ENCODE results near the gene GTPBP8.
"Not testable (repeated sequence)": the region's sequence is repeated elsewhere in the genome, so short reads cannot be mapped to it uniquely, and the experiment has no call there.

Gene GTPBP8

GRCh38 chr3:112987710-112988334, 3.0 kb upstream of the GTPBP8 start:
- in situ Hi-C loops (cut with HindIII; ENCODE audit: low sequenced_read_pairs) = loop anchor here (25.0 kb wide), 1 partner anchor 351 kb away; the partner anchor contains the start of gene CCDC80

- in situ Hi-C loops (cut with HindIII; ENCODE audit: low sequenced_read_pairs) = loop anchor here (25.0 kb wide), 1 partner anchor 358 kb away; the partner anchor contains the start of gene CCDC80
Observed at GRCh38 chr3:112995800-112996199, 5.0 kb downstream of the GTPBP8 start.

DNA sequence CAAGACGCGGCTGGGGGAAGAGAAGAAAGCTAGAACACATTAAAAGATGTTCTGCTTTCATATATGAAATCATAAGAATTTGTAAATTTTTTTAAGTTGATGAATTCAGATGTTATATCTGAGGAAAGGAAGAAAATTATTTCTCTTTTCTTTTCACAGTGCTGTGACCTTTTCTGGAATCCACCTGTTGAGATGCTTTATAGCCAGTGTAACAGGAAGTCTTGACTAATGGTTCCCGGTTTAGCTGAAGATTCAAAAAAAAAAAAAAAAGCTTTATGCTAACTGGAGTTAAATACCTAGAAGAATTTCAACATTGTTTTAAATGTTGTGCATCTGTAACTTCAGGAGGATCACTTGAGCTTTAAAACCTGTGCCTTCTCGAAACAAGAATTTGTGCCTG, 9.9 kb downstream of the GTPBP8 start:
- in situ Hi-C loops (cut with HindIII; ENCODE audit: low sequenced_read_pairs) = no loop called here

- in situ Hi-C loops (cut with HindIII; ENCODE audit: low sequenced_read_pairs) = no loop called here
Observed at GRCh38 chr3:113002037-113002436, 11.3 kb downstream of the GTPBP8 start.

DNA sequence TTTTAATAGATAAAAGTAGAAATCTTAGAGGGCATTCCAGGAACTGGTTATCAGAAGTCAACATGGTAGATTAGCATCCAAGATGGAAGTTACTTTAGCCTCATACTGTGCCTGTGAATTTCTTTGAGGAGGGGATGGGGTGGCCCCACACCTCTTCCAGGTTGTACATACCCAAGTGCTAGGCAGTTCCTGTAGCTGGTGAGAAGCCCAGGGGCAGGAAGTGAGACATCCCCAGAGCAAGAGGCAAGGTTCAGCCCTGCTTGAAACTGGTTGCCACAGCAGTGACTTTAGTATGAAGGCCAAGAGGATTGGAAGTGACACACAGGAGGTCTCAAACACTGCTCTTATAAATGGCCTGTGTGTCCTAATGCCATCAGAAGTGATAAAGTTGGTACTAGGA, 11.9 kb downstream of the GTPBP8 start:
- in situ Hi-C loops (cut with HindIII; ENCODE audit: low sequenced_read_pairs) = no loop called here

DNA sequence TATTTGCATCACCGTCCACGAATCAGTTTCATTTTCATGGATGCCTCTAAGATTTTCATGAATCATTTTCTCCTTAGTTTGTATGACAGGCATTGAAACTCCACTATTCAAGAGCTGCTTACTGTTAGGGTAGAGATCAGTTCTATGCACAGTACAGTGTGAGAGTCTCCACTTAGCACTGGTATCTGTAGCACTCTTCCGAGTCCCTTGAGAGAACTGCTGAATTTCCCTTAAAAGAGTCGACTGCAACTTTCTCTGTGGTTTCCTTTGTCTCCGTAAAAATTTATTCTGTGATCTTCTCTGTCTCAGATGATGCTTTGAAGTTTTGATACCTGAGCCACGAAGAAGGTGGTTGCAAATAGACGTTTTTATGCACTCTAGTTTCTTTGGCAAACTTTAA, 14.8 kb downstream of the GTPBP8 start:
- in situ Hi-C loops (cut with HindIII; ENCODE audit: low sequenced_read_pairs) = no loop called here

- in situ Hi-C loops (cut with HindIII; ENCODE audit: low sequenced_read_pairs) = no loop called here
Observed at GRCh38 chr3:113006359-113007056, 15.7 kb downstream of the GTPBP8 start.

- in situ Hi-C loops (cut with HindIII; ENCODE audit: low sequenced_read_pairs) = no loop called here
Observed at GRCh38 chr3:113008117-113008516, 17.3 kb downstream of the GTPBP8 start.

GRCh38 chr3:113013593-113013992, 22.8 kb downstream of the GTPBP8 start:
- in situ Hi-C loops (cut with HindIII; ENCODE audit: low sequenced_read_pairs) = no loop called here

DNA sequence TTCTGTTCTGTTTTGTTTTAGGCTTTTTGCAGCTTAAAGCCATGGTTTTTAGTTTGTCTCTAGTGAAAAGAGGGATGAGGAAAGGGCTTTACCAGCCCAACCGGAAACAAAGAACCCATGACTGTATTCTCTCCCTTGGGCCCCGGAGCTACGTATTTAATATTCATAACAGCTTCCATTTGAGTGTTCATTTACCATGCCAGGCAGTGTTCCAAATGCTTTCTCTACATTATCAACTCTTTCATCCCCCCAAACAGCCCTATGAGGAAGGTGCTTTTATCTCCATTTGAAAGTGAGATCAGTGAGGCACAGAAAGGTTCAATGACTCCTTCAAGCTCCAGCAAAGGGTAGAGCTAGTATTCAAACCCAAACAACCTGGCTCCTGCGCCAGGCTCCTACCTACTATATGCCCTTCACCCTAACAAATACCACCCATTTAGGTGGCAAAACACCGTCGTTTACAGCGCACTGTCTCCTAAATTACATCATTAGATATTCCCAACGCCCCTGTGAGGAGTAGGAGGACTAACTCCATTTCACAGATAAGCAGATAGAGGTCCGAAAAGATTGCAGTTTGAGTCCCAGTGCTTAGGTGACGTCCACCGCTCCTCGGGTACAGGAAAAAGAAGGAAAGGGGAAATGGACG, 27.9 kb downstream of the GTPBP8 start:
- in situ Hi-C loops (cut with HindIII; ENCODE audit: low sequenced_read_pairs) = no loop called here

DNA sequence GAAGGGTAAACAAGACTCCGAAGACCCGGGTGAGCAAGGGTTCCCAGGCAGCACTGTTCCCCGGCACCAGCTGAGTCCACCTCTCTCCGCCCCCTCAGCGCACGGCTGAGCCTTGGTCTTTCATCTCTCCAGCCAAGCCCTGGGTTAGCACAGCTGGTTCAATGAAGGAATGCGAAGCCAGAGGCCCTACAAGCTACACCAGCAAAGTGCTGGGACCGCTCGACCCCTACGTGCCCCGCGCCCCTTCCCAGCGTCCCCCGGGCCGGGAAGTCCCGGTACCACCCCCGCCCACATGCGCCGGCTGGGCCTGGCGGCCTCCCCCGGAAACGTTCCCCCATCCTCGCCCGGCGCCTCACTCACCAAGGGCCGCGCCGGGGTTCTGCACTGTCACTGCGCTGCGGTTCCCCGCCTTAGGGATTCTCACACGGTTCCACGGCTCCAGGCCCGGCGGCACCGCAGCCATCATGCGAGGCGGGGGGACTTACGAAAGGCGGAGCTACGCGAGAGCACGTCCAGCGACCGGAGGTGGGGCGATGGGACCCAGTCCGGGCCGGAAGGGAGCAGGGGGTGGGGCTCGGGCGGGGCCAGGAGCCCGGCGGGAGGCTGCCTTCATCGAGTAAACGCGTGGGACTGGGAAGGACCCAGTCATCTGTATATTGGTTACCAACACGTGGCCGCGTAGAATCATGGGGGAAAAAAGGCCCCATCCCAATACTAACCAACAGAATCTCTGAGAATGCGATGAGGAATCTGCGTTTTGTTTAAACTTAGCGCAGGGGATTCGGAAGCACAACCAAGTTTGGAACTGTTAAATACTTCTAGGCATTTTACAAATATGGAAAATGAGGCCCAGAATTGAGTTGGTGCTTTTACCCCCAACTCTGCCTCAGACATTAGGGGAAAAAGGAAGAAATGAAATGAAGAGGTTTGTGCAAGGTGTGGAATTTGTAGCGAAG, 28.7 kb downstream of the GTPBP8 start:
- in situ Hi-C loops (cut with HindIII; ENCODE audit: low sequenced_read_pairs) = no loop called here

- in situ Hi-C loops (cut with HindIII; ENCODE audit: low sequenced_read_pairs) = no loop called here
Observed at GRCh38 chr3:113021471-113021870, 30.7 kb downstream of the GTPBP8 start.

DNA sequence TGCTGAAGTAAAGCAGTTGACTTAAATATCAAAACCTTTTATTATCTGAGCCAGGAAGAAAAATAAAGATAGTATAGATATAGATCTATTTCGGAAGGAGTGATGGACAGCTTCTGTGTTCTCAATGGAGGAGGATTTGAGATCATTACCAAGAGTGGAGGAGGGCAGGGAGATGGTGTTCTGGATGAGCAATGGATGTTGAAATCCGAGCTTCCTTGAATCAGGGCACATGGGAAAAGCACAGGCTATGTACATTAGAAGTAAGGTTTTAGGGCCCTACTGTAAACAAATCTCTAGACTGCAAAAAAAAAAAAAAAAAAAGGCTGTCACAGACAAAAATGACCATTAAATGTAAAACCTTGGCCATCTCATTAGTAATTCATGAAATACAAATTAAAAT, 43.2 kb downstream of the GTPBP8 start:
- in situ Hi-C loops (cut with HindIII; ENCODE audit: low sequenced_read_pairs) = no loop called here

- in situ Hi-C loops (cut with HindIII; ENCODE audit: low sequenced_read_pairs) = no loop called here
Observed at GRCh38 chr3:113035387-113035982, 44.7 kb downstream of the GTPBP8 start.

GRCh38 chr3:113038328-113038727, 47.5 kb downstream of the GTPBP8 start:
- in situ Hi-C loops (cut with HindIII; ENCODE audit: low sequenced_read_pairs) = no loop called here

DNA sequence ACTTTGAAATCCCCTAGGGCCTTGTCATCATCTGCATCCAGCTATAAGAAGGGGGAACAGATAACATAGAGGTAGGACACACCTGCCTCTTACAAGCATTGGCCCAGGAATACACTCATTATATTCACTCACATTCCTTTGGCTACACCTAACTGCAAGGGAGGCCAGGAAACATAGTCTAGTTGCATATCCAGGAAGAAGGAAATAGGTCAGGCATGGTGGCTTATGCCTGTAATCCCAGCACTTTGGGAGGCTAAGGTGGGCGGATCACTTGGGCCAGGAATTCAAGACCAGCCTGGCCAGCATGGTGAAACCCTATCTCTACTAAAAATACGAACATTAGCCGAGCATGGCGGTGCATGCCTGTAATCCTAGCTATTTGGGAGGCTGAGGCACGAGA, 48.8 kb downstream of the GTPBP8 start:
- in situ Hi-C loops (cut with HindIII; ENCODE audit: low sequenced_read_pairs) = no loop called here

DNA sequence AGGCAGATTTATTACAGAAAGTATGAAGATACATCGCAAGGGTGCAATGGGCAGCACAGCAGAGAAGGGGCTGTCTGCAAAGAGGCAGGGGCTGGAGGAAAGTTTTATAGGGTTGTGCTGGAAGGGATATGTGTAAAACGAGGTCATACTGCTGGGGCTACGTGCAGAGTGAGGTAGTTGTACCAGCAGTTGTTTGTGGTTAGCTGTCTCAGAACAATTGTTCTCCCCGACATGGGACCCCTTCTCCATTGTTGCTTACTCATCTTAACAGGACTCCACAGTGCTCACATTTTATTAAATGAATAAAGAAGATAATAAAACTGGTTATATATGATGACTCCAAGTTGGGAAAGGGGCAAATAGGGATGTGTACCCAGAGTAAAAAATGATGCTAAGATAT, 49.4 kb downstream of the GTPBP8 start:
- in situ Hi-C loops (cut with HindIII; ENCODE audit: low sequenced_read_pairs) = no loop called here

DNA sequence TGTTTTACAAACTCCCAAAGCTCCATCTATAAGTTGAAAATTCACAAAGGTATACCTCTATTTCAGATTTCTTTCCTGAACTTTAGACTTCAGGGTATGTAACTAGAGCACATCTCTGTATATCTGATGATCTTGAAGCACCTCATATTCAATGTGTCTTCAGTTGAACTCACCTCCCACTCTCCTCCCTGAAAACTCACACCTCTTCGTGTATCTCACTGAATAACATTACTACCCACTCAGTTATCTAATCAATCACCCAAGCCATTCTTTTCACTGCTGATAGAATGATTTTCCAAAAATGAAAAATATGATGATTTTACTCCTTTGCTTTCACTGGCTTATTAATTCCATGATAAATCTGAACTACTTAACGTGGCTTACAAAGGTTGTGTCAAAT, 52.9 kb downstream of the GTPBP8 start:
- in situ Hi-C loops (cut with HindIII; ENCODE audit: low sequenced_read_pairs) = no loop called here

GRCh38 chr3:113046186-113046965, 55.6 kb downstream of the GTPBP8 start:
- in situ Hi-C loops (cut with HindIII; ENCODE audit: low sequenced_read_pairs) = not testable (repeated sequence)

DNA sequence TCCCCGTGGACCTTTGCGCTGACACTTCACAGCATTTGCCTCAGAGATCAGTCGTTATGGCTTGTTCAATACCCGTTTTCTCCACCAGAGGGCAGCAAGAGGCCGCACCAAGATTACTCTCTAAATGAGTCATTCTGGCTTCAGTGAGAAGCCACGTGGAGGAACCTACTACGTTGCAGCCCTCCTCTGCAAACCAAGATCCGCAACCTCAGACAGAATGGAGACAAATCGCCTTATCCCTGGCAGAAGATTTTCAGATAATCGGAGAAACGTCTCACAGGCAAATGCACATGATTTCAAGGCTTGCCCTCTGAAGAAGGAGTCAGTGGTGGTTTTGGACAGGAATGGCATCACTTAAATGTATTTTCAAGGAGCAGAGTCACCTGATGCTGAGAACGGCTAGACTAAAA, 60.5 kb downstream of the GTPBP8 start:
- in situ Hi-C loops (cut with HindIII; ENCODE audit: low sequenced_read_pairs) = no loop called here

Data from DLD1 (cell line).